Posterior vena cava (tissue), 2 donors: Measurements from ENCODE around the gene GSG1L. TPM values are rescaled to one million over a fixed set of nuclear protein-coding genes. Genes with fewer than 3 reads are reported as not detected.
"Not testable (repeated sequence)": the region's sequence is repeated elsewhere in the genome, so short reads cannot be mapped to it uniquely, and the experiment has no call there.

Experiments
- DNase-seq: peaks from one replicate; pipeline ENCODE4 v3.0.0-alpha.2; 2020; ENCODE audit warnings: low spot score
- intact Hi-C, 2 donors: fragments of 100-400 bp; cut with DNase I; formaldehyde crosslinking; loops; one replicate each; pipeline versions ENCODE4 v1.14.1 to v1.14.2; 2022 to 2023
- total RNA-seq, 2 donors: library from RNA; stranded (reverse); fragmentation: NEBNext Ultra II Directional; extraction: Animal tissue kit (Norgen Biotek cat#: 25700); gene quantifications; one replicate each; pipeline ENCODE4 v1.2.1, GENCODE V29; 2021
- donor health status: DM: yes; HTN: yes; CAD: no.
- donor health status: DM: yes; HTN: yes; CAD: no.

The GSG1L gene
- total RNA-seq, 2 donors from 2014 or later = not detected

DNA sequence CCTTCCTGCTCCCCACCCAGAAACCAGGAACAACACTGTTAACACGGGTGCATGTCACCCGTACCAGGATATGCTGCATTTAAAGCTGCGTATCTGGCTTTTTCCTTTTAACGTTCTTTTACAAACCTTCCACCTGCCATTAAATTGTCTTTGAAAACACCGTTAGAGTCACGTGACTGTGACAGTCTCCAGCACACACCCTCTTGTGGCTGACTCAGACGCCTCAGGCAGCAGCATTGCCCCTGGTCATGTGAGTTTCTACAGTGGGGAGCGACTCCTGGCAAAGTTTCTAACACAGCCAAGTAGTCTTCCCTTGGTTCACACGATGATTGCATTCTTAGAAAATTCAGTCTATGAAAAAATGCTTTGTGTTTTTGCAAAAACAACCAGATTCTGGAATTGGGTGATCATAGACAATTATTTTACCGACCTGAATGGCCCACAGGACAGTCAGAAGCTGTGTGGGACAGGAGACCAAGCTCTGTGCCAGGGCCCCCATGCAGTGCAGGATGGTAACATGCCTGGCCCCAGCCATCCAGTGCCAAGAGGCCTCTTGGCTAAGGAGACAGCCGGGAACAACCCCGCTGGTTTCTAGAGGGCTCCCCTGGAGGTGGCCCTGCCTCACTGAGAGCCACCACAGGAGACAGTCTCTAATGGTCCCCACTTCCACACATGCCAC lies 314.5 kb downstream of the GSG1L start:
- no peak for DNase-seq
- intact Hi-C loops = loop anchor here in 1 of 2 donors (10.0 kb wide), 1 partner anchor 56 kb away; no protein-coding TSS in a partner anchor

DNA sequence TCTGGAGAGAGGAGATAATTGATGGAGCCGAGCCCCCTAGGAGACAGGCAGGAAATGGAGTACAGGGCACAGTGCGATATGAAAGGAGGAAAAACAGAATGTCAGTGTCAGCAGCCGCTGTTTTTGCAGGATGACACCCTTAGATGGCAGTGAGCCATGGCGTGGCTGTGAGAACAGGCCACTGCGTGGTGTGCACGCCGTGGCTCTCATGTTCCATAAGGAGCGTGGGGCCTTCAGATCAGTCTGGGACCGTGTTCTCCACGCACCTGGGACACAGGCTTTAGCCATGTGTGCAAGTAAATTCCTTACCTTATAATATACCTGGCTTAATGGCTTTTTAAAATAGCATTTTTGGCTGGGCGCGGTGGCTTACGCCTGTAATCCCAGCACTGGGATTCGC lies 315.6 kb downstream of the GSG1L start:
- no peak for DNase-seq
- intact Hi-C loops = loop anchor here in 1 of 2 donors (10.0 kb wide), 1 partner anchor 57 kb away; no protein-coding TSS in a partner anchor

DNA sequence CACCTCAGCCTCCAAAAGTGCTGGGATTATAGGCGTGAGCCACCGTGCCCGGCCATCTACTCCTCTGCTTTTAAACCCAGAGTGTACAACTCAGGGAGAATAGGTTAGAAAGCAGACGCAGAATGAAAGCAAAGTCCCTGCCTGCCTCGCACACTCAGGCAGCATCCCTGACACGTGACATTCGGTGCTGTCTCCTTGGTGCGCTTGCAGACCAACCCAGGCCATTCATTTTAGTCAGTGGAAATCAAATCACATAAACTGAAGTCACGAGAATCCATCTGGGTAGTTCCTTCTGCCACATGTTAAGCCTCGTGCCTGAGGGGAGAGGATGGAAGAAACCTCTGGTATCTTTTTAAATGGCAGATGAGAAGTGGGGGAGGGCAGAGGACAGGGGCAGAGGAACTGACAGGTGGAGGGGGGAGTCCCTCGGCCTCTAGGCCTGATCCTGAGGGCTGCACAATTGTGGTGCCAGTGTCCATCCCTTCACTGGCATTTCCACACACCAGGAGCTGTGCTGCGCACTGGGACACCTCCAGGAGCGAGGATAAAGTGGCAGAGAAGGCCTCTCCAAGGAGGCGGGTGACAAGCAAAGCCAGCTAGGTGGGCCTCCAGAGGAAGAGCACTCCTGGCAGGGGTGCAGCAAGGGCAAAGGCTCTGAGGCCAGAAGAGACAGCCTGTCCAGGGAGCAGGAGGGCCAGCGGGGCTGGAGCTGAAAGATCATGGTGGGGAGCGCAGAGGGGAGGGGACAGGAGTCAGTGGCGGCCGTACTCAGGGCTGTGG lies 317.2 kb downstream of the GSG1L start:
- no peak for DNase-seq
- intact Hi-C loops = loop anchor here in 1 of 2 donors (10.0 kb wide), 1 partner anchor 59 kb away; no protein-coding TSS in a partner anchor

DNA sequence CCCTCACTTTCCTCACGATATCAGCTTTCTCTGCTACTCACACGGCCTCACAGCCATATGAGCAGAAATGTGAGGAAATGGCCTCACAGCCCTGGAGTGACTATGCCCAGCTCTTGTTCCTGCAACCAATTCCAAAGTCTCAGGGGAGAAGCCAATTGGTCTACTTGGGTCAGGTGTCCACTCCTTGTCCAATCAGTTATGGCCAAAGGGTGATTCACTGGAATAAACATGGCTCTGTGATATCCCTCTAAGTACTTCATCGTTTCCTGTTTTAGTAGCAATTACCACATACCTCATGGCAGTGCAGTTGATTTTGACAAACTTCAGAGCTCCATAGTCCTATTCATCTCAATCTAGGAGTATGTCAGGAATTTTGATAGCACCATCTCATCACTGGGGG lies 318.2 kb downstream of the GSG1L start:
- intact Hi-C loops = loop anchor here in 1 of 2 donors (10.0 kb wide), 1 partner anchor 59 kb away; no protein-coding TSS in a partner anchor
- no peak for DNase-seq

DNA sequence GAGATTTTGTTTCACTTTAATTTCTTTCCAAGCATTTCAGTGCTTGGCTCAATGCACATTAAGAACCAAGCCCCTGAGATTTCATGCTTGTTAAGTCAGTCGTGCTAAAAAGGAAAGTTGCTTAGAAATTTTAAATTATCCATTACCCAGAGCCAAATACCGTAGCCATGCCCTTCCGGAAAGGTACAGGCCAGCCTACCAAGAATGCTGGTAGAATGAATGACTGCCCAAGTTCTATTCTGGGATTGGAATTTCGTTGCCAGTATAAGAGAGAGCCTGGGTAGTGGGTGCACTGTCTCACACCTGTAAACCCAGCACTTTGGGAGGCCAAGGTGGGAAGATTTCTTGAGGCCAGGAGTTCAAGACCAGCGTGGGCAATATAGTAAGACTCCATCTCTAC lies 319.6 kb downstream of the GSG1L start:
- no peak for DNase-seq
- intact Hi-C loops = loop anchor here in 1 of 2 donors (10.0 kb wide), 1 partner anchor 61 kb away; no protein-coding TSS in a partner anchor

DNA sequence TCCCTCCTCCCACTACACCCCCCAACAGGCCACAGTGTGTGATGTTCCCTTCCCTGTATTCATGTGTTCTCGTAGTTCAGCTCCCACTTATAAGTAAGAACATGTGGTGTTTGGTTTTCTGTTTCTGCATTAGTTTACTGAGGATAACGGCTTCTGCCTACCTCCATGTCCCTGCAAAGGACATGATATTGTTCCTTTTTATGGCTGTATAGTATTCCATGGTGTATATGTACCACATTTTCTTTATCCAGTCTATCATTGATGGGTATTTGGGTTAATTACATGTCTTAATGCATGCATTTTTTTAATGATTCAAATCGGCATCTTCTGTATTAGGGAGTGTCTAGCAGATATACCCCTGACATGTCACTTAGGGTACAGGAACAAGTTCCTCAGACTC lies 320.5 kb downstream of the GSG1L start:
- DNase-seq = not testable (repeated sequence)
- intact Hi-C loops = loop anchor here in 1 of 2 donors (10.0 kb wide), 1 partner anchor 62 kb away; no protein-coding TSS in a partner anchor

DNA sequence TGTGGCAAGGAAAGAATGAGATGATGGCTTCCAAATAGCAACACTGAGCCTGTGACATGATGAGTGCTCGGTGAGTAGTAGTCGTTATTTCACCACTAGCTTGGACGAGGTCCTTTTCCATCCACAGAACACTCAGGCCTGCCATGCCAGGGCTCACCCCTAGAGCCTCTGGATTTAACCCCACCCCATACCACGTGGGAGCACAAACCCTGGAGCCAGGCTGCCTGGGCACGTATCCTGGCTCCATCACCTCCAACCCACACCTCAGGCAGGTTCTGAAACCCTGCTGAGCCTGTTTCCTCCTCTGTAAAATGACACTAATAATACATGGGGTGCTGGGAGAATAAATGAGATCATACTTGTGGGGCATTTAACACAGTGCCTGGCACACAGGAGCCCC lies 321.2 kb downstream of the GSG1L start:
- DNase-seq = no peak
- intact Hi-C loops = loop anchor here in 1 of 2 donors (10.0 kb wide), 1 partner anchor 62 kb away; no protein-coding TSS in a partner anchor

DNA sequence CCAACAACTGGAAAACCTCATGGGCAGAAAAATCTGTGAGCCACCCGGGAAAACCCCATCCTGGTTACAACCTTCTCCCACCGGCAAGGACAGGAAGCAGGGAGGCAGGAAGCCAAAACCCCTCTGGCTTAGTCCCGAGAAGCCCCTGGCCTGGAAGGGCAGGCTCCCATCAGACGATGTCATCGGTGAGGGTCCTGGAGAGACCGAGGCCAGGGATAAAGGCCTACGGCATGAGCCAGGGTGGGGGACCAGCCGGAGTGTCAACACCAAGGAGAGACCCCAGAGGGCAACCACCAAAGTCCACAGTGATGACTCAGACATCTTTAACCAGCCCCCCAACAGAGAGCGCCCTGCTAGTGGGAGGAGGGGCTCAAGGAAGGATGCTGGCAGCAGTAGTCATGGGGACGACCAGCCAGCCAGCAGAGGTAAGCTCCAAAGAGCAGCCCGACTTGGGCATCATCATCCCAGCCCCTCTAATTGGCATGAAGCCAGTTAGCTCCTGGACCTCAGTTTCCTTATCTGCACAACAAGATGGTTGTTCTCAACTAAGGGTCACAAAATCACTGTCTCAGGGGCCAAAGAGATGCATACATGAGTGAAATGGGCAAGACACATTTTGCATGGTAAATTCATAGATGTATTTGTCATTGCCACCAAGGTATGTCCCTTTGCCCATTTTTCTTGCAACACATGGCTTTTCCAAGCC lies 322.9 kb downstream of the GSG1L start:
- DNase-seq = no peak
- intact Hi-C loops = loop anchor here in 1 of 2 donors (10.0 kb wide), 1 partner anchor 64 kb away; no protein-coding TSS in a partner anchor

DNA sequence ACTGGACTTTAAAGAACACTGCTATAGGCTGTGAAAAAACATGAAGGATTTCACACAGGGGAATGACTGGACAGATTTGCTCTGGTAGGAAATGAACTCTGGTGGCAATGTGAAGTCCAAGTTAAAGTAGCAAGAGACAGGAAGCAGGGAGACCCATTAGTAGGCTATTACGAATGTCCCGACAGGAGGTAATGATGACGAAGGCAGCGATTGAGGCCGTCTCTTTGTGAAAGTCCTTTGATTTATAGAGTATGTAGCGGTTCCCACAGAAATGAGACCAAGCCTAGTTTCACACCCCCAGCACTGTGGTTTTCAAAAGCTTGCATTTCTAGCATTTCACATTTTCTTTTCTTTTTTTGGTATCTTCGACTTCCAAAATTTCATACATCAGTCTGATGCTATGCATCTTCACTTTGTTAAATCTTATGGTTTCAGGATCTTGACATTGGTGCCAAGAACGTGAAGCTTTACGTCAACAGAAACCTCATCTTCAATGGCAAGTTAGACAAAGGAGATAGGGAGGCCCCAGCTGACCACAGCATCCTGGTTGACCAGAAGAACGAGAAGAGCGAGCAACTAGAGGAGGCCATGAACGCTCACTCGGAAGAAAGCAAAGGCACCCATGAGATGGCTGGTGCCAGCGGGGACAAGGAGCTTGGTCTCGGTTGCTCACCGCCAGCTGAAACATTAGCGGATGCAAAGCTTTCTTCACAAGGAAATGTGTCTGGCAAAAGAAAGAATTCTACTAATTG lies 323.7 kb downstream of the GSG1L start:
- no peak for DNase-seq
- intact Hi-C loops = loop anchor here in 1 of 2 donors (10.0 kb wide), 1 partner anchor 65 kb away; no protein-coding TSS in a partner anchor

DNA sequence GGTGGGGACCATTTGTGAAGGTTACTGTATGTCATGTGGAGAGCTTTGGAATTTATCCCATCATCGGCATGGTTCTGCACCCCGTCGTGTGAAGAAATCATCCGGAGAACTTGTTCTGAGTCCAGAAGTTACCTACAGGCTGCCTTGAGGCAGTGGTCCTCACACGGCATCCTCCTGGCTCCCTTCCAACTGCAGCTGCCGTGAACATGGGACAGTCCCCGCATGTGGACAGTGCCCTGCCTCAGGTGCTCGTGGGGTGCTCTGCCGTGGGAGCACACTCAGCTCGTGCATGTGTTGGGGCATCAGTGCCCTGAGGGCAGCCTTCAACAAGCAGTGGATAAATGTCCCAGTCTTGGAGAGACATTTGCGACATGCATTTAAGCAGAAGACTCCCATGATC lies 324.9 kb downstream of the GSG1L start:
- intact Hi-C loops = no loop called here
- DNase-seq = peak; percentile 28

Other genes with a start within 250 kb of the GSG1L start
- 10 to 100 TPM; 86.9 to 99.7 TPM for gene XPO6, start 148.3 kb upstream of the GSG1L start, total RNA-seq
- under 1 TPM; 0.05 to 0.09 TPM for gene SBK1, start 228.8 kb upstream of the GSG1L start, total RNA-seq